HEK293T (cell line): Measurements from ENCODE around the gene GINS1.

Experiments used
- CTBP1 ChIP-seq: fragments of 450-650 bp; IDR thresholded peaks from 2 replicates; pipeline ENCODE4 v1.6.1; 2016; ENCODE audit warnings: borderline replicate concordance
- FOXK2 ChIP-seq: fragments of 450-650 bp; IDR thresholded peaks from 2 replicates; pipeline ENCODE4 v1.6.1; 2016; ENCODE audit warnings: mild to moderate bottlenecking
- FOXM1 ChIP-seq: fragments of 450-650 bp; IDR thresholded peaks from 2 replicates; pipeline ENCODE4 v1.6.1; 2017; ENCODE audit warnings: mild to moderate bottlenecking, borderline replicate concordance
- LEF1 ChIP-seq: fragments of 450-650 bp; IDR thresholded peaks from 2 replicates; pipeline ENCODE4 v1.6.1; 2017; ENCODE audit warnings: mild to moderate bottlenecking, borderline replicate concordance
- NFRKB ChIP-seq: fragments of 450-650 bp; IDR thresholded peaks from 2 replicates; pipeline ENCODE4 v1.6.1; 2016; ENCODE audit warnings: mild to moderate bottlenecking, moderate library complexity
- SUZ12 ChIP-seq: fragments of 450-650 bp; IDR thresholded peaks from 2 replicates; pipeline ENCODE4 v1.6.1; 2016; ENCODE audit warnings: mild to moderate bottlenecking
- TARDBP ChIP-seq: fragments of 450-650 bp; IDR thresholded peaks from 2 replicates; pipeline ENCODE4 v1.6.1; 2016

GRCh38 chr20:25478889-25479568 lies 71.6 kb downstream of the GINS1 start:
- TF ChIP-seq NFRKB (no peak), TARDBP (no peak), CTBP1 (no peak), SUZ12 (no peak), FOXM1 (no peak), LEF1 (no peak), FOXK2 (no peak)
